H1 (cell line): ENCODE results near the gene SLC6A17. TPM values are rescaled to one million over a fixed set of nuclear protein-coding genes. Genes with fewer than 3 reads are reported as not detected.

Experiments used
- CTCF ChIA-PET: fragments of 300-600 bp; sonication (Branson Sonifier 250); formaldehyde crosslinking; loops from one replicate; lab custom pipeline; 2021; ENCODE audit not compliant: partially characterized antibody; lab: Charles Lee
- POLR2A ChIA-PET: fragments of 300-600 bp; sonication (Branson Sonifier 250); formaldehyde crosslinking; loops from one replicate; lab custom pipeline; 2021; ENCODE audit warnings: inconsistent platforms; ENCODE audit not compliant: partially characterized antibody; lab: Charles Lee
- DNase-seq, 2 experiments: peaks; one replicate each; pipeline versions ENCODE4 v3.0.0 to v3.0.0-alpha.2; 2010 to 2022; ENCODE audit warnings: low spot score in 2 of 2, low read depth in 1 of 2, mixed read lengths in 1 of 2
- FAIRE-seq: peaks from 2 replicates; lab custom pipeline; 2011; peaks lifted over from hg19 to GRCh38; lab: Jason Lieb, UNC
- H2AFZ ChIP-seq: 2 replicates; pipeline ENCODE4 v1.8.1; 2012; ENCODE audit warnings: low read length, inconsistent platforms
- H2AK5ac ChIP-seq: 2 replicates; pipeline ENCODE4 v1.6.1; 2013; ENCODE audit warnings: low read depth, low read length
- H2BK120ac ChIP-seq: replicated peaks from 2 replicates; pipeline ENCODE3; 2013; ENCODE audit warnings: low read depth, low read length, inconsistent platforms
- H2BK12ac ChIP-seq: 2 replicates; pipeline ENCODE4 v1.6.1; 2013; ENCODE audit warnings: low read depth, low read length
- H2BK15ac ChIP-seq: 2 replicates; pipeline ENCODE4 v1.6.1; 2013; ENCODE audit warnings: low read length
- H2BK20ac ChIP-seq: 2 replicates; pipeline ENCODE4 v1.6.1; 2013; ENCODE audit warnings: low read length
- H2BK5ac ChIP-seq: 2 replicates; pipeline ENCODE4 v1.6.1; 2013; ENCODE audit warnings: low read depth, low read length
- H3K14ac ChIP-seq: 2 replicates; pipeline ENCODE4 v1.6.1; 2013; ENCODE audit warnings: inconsistent platforms; ENCODE audit not compliant: insufficient read length
- H3K18ac ChIP-seq: 2 replicates; pipeline ENCODE4 v1.6.1; 2013; ENCODE audit warnings: low read length; ENCODE audit errors: extremely low read depth
- H3K23ac ChIP-seq: 2 replicates; pipeline ENCODE4 v1.6.1; 2013; ENCODE audit warnings: inconsistent platforms; ENCODE audit not compliant: insufficient read length
- H3K23me2 ChIP-seq: 2 replicates; pipeline ENCODE4 v1.6.1; 2013; ENCODE audit warnings: low read depth, low read length
- H3K27ac ChIP-seq: 2 replicates; pipeline ENCODE4 v1.6.1; 2011; ENCODE audit warnings: low read depth, low read length, inconsistent platforms
- H3K27me3 ChIP-seq, 4 experiments: replicated peaks in 1 of 4; 1 replicate in 1 of 4; 2 replicates in 3 of 4; pipeline versions ENCODE4 v1.6.1 to v1.8.1; 2011 to 2013; ENCODE audit warnings: low read length in 3 of 4, mild to moderate bottlenecking in 3 of 4, inconsistent platforms in 2 of 4, mixed read lengths in 2 of 4, moderate library complexity in 1 of 4; ENCODE audit not compliant: control insufficient read depth in 3 of 4, insufficient read depth in 3 of 4; ENCODE audit errors: extremely low read depth in 1 of 4
- H3K36me3 ChIP-seq, 4 experiments: 2 replicates each; pipeline versions ENCODE4 v1.6.1 to v1.8.1; 2011 to 2013; ENCODE audit warnings: mild to moderate bottlenecking in 4 of 4, low read length in 3 of 4, moderate library complexity in 2 of 4, control low read depth in 1 of 4, inconsistent platforms in 1 of 4; ENCODE audit not compliant: insufficient read depth in 4 of 4, control insufficient read depth in 2 of 4
- H3K4ac ChIP-seq: replicated peaks from 2 replicates; pipeline ENCODE3; 2013; ENCODE audit warnings: low read length, low read depth, mixed read lengths, inconsistent platforms; ENCODE audit not compliant: insufficient read length
- H3K4me1 ChIP-seq, 4 experiments: replicated peaks in 1 of 4; 1 replicate in 1 of 4; 2 replicates in 3 of 4; pipeline versions ENCODE4 v1.6.1 to v1.8.1; 2011 to 2013; ENCODE audit warnings: low read length in 3 of 4, inconsistent platforms in 2 of 4, mixed read lengths in 1 of 4; ENCODE audit not compliant: insufficient read depth in 4 of 4, control insufficient read depth in 3 of 4
- H3K4me2 ChIP-seq, 2 experiments: 2 replicates each; pipeline versions ENCODE4 v1.6.1 to v1.8.1; 2011 to 2013; ENCODE audit warnings: low read depth in 2 of 2, low read length in 2 of 2, control low read depth in 1 of 2, inconsistent platforms in 1 of 2, mild to moderate bottlenecking in 1 of 2; ENCODE audit not compliant: insufficient read depth in 1 of 2
- H3K4me3 ChIP-seq, 4 experiments: fragments of 200-600, 300-600 bp in 1 of 4; sonication (generic), shearing (Covaris generic), sonication (Bioruptor Twin) in 1 of 4; 2 replicates each; pipeline versions ENCODE4 v1.5.1 to v1.8.1; 2011 to 2016; ENCODE audit warnings: low read length in 4 of 4, low read depth in 3 of 4, control low read depth in 2 of 4, inconsistent platforms in 2 of 4, mild to moderate bottlenecking in 2 of 4, mixed read lengths in 1 of 4, moderate library complexity in 1 of 4; ENCODE audit not compliant: insufficient read depth in 2 of 4; ENCODE audit errors: extremely low read depth in 1 of 4
- H3K56ac ChIP-seq: replicated peaks from 2 replicates; pipeline ENCODE3; 2013; ENCODE audit warnings: low read depth, mild to moderate bottlenecking, mixed read lengths, low read length, inconsistent platforms; ENCODE audit not compliant: insufficient read length
- H3K79me1 ChIP-seq: 2 replicates; pipeline ENCODE4 v1.6.1; 2013; ENCODE audit warnings: low read depth, low read length, control low read depth
- H3K79me2 ChIP-seq, 2 experiments: 2 replicates each; pipeline versions ENCODE4 v1.6.1 to v1.8.1; 2012 to 2013; ENCODE audit warnings: low read length in 2 of 2, mild to moderate bottlenecking in 2 of 2, inconsistent platforms in 1 of 2; ENCODE audit not compliant: insufficient read depth in 2 of 2, control insufficient read depth in 1 of 2
- H3K9ac ChIP-seq, 4 experiments: replicated peaks in 1 of 4; 1 replicate in 1 of 4; 2 replicates in 3 of 4; pipeline versions ENCODE4 v1.6.1 to v1.8.1; 2011 to 2013; ENCODE audit warnings: low read depth in 3 of 4, low read length in 3 of 4, control low read depth in 2 of 4, mild to moderate bottlenecking in 2 of 4, moderate library complexity in 2 of 4, inconsistent platforms in 1 of 4; ENCODE audit errors: extremely low read depth in 1 of 4
- H3K9me3 ChIP-seq, 2 experiments: 2 replicates each; pipeline versions ENCODE4 v1.6.1 to v1.8.1; 2012 to 2013; ENCODE audit warnings: mild to moderate bottlenecking in 2 of 2, moderate library complexity in 2 of 2, control low read depth in 1 of 2, inconsistent platforms in 1 of 2, low read depth in 1 of 2, low read length in 1 of 2, mixed read lengths in 1 of 2; ENCODE audit not compliant: insufficient read depth in 2 of 2
- H4K20me1 ChIP-seq, 2 experiments: replicated peaks in 1 of 2; 2 replicates each; pipeline versions ENCODE3 to v1.8.1; 2011 to 2013; ENCODE audit warnings: inconsistent platforms in 2 of 2, low read length in 2 of 2, mild to moderate bottlenecking in 1 of 2; ENCODE audit not compliant: insufficient read depth in 2 of 2, control insufficient read depth in 1 of 2
- H4K5ac ChIP-seq: 2 replicates; pipeline ENCODE4 v1.6.1; 2013; ENCODE audit warnings: low read length, low read depth, mixed read lengths, inconsistent platforms; ENCODE audit not compliant: insufficient read length
- H4K8ac ChIP-seq: 2 replicates; pipeline ENCODE4 v1.8.0; 2013; ENCODE audit warnings: mild to moderate bottlenecking, moderate library complexity, low read length, inconsistent platforms; ENCODE audit not compliant: insufficient read depth; ENCODE audit errors: extremely low read depth
- H4K91ac ChIP-seq: replicated peaks from 2 replicates; pipeline ENCODE3; 2013; ENCODE audit warnings: low read length, mixed read lengths, inconsistent platforms; ENCODE audit not compliant: insufficient read length
- BRCA1 ChIP-seq: IDR thresholded peaks from 2 replicates; pipeline ENCODE4 v1.6.1; 2012; ENCODE audit warnings: low read depth, low read length, improper control_type of control experiment
- CBX8 ChIP-seq: fragments of 300-800, 300-1000 bp; sonication (generic); IDR thresholded peaks from 2 replicates; pipeline ENCODE4 v1.7.1; 2016; ENCODE audit warnings: low read depth, low read length, borderline replicate concordance
- GABPA ChIP-seq: IDR thresholded peaks from 2 replicates; pipeline ENCODE4 v1.6.1; 2011; ENCODE audit warnings: mild to moderate bottlenecking, low read length, moderate library complexity, borderline replicate concordance; ENCODE audit not compliant: insufficient read depth
- JUN ChIP-seq: IDR thresholded peaks from 2 replicates; pipeline ENCODE4 v1.6.1; 2011; ENCODE audit warnings: low read depth, mild to moderate bottlenecking, improper control_type of control experiment, low read length
- KDM4A ChIP-seq: IDR thresholded peaks from one replicate; pipeline ENCODE4 v1.7.1; 2012; ENCODE audit warnings: low read depth, mild to moderate bottlenecking, moderate library complexity, low read length, inconsistent platforms; ENCODE audit not compliant: severe bottlenecking
- KDM5A ChIP-seq: fragments of 200-600 bp; IDR thresholded peaks from 2 replicates; pipeline ENCODE4 v1.7.1; 2012; ENCODE audit warnings: mild to moderate bottlenecking, low read length, inconsistent platforms, mixed read lengths
- MAFK ChIP-seq: IDR thresholded peaks from 2 replicates; pipeline ENCODE4 v1.6.1; 2012; ENCODE audit warnings: low read depth, mild to moderate bottlenecking, improper control_type of control experiment, low read length
- POLR2A ChIP-seq, 2 experiments: IDR thresholded peaks; 1 replicate in 1 of 2; 2 replicates in 1 of 2; pipeline ENCODE4 v1.6.1; 2011; ENCODE audit warnings: low read depth in 2 of 2, low read length in 2 of 2, mild to moderate bottlenecking in 2 of 2; ENCODE audit errors: control extremely low read depth in 1 of 2
- SRF ChIP-seq: IDR thresholded peaks from 2 replicates; pipeline ENCODE4 v1.6.1; 2011; ENCODE audit warnings: mild to moderate bottlenecking, low read depth, low read length, moderate library complexity
- WGBS, 2 experiments: shearing (Covaris generic) in 1 of 2; methylation state at CpG; one replicate each; pipeline versions ENCODE4 v1.1.6 to v1.1.7; 2013 to 2015; ENCODE audit warnings: low lambda C conversion rate in 2 of 2, mixed read lengths in 2 of 2, inconsistent platforms in 1 of 2, low coverage in 1 of 2, missing lambda C conversion rate in 1 of 2; ENCODE audit not compliant: insufficient replicate concordance in 2 of 2, insufficient coverage in 1 of 2, insufficient read length in 1 of 2; ENCODE audit errors: extremely low coverage in 1 of 2, missing lambda C conversion rate in 1 of 2; 5-methylcytosine and 5-hydroxymethylcytosine counted together
- polyA plus RNA-seq, 7 experiments: library from polyadenylated mRNA; depleted of rRNA in 3 of 7; stranded (reverse) in 5 of 7; unstranded in 2 of 7; fragments of >200 nt in 5 of 7; fragments of 200-250 nt in 2 of 7; gene quantifications; 1 replicate in 5 of 7; 2 replicates in 1 of 7; 4 replicates in 1 of 7; pipeline versions ENCODE4 v1.2.1 to v1.2.3, GENCODE V29; 2011 to 2013; ENCODE audit warnings: missing spikeins in 2 of 7, mixed read lengths in 2 of 7
- total RNA-seq: library from RNA; stranded (reverse); fragmentation: NEBNext Ultra II Directional; extraction: Animal tissue kit (Norgen Biotek cat#: 25700); gene quantifications from 2 replicates; pipeline ENCODE4 v1.2.1, GENCODE V29; 2021

Gene SLC6A17
- total and polyA plus RNA-seq, 2 of the 8 experiments (the other 6 are each of a cell fraction or from before 2014, with no cell fraction given) = 0.15 to 0.28 TPM

DNA sequence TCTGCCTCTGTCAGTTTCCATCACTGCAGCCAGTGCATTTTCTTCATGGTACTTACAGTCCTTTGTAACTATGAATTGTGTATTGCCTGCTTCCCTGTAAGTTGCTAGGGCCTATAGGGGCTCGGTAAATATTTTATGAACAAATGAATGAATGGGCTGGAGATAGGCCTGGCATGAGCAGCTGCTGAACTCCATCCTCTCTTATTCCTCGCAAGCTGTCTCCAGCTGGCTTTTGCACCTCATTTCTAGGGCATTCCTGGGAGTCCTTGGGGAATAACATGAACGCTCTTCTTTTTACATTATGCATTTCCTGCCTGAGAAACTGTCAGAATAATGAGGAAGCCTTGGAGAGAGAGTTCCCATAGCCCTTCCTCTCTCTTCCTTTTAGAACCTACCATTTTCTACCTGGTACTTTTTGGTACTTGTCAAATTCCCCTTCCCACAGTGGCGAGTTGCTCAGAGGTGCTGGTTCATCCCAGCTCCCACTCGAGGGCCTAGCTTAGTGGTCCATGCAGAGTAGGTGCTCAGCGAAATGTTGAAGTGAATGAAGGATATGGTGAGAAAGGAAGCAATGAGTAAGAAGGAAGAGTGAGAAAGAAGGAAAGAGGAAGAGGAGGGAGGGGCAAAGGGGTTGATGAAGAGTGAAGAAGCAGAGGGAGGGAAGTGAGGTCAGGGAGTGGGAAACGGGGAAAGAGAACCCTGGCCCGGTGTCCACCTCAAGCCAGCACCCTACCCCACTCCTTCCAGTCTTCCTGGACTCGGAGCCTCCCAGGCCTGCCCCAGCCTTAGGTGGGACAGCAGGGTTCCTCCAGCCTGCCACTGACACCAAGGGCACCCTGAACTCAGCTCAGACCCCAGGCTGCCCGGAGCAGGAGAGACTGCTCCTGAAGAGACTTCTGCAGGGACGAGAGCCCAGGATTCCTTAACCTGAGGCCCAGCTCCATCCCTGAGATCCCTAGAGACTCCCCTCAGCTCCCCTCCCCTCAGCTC is 89.4 kb downstream of the SLC6A17 start:
- no peak for FAIRE-seq

More for the DNA sequence above, 89.4 kb downstream of the SLC6A17 start:
- ChIA-PET CTCF (interaction anchor here (0.8 to 4.8 kb wide), 10 partner anchors 24 to 257 kb away, joined by 3 to 23 read pairs (median 6); no protein-coding TSS in a partner anchor), POLR2A (interaction anchor here (1.2 to 1.9 kb wide), 3 partner anchors 11 to 73 kb away, joined by 5 to 6 read pairs (median 6); no protein-coding TSS in a partner anchor)
- H3K23me2 ChIP-seq = no peaks in the 10 kb centered on the region; the same call in 1 of the 2 replicates
- no peak overlapping the region for H3K14ac ChIP-seq
- H3K4ac ChIP-seq = no peak overlapping the region
- H3K27ac ChIP-seq = no peak overlapping the region
- no peak overlapping the region for H3K18ac ChIP-seq
- H2BK20ac ChIP-seq = no peak overlapping the region
- no peak overlapping the region for H3K9ac ChIP-seq
- H2AFZ ChIP-seq = no peak overlapping the region
- no peak overlapping the region for H4K91ac ChIP-seq
- H3K56ac ChIP-seq = no peak overlapping the region
- H3K4me2 ChIP-seq = no peak overlapping the region
- no peaks in the 10 kb centered on the region for H3K36me3 ChIP-seq
- H4K20me1 ChIP-seq = no peaks in the 10 kb centered on the region
- peaks cover 0 to 21% (median 14%) of the 10 kb centered on the region in 4 experiments; a peak in 6 of 7 replicates for H3K4me1 ChIP-seq
- H2BK12ac ChIP-seq = peak overlapping the region; percentile 50; the same call in 1 of the 2 replicates
- H3K23ac ChIP-seq = no peak overlapping the region
- no peak overlapping the region for H2BK15ac ChIP-seq
- H3K27me3 ChIP-seq = no peaks in the 10 kb centered on the region; a peak in 3 of 7 replicates
- H3K9me3 ChIP-seq = no peaks in the 10 kb centered on the region
- H4K8ac ChIP-seq = no peak overlapping the region; the same call in none of the 2 replicates
- DNase-seq = no peak
- 79 to 100% methylated on average over 1 to 10 of the region's 11 CpGs for WGBS, 2 experiments
- no peak overlapping the region for H3K4me3 ChIP-seq
- no peak overlapping the region for H4K5ac ChIP-seq
- TF ChIP-seq GABPA (no peak), POLR2A (IDR thresholded peaks at IDR 0.05; ENCODE audit: control extremely low read depth in 1 of 2, low read depth in 2 of 2, low read length in 2 of 2) (no peak), CBX8 (no peak), SRF (no peak), KDM4A (no peak), JUN (no peak), KDM5A (no peak), MAFK (no peak), BRCA1 (no peak)
- TF ChIP-seq, all 59 proteins: peak for 0
- H3K79me1 ChIP-seq = no peaks in the 10 kb centered on the region
- H3K79me2 ChIP-seq = no peaks in the 10 kb centered on the region
- H2BK5ac ChIP-seq = no peak overlapping the region; the same call in 1 of the 2 replicates
- 0 out of 2 replicates have a peak overlapping the region, but pooled peaks have one; percentile 39 for H2AK5ac ChIP-seq
- H2BK120ac ChIP-seq = no peak overlapping the region
